GM12891 (cell line): ENCODE results near the gene TEKTIP1.
"Not testable (repeated sequence)": the region's sequence is repeated elsewhere in the genome, so short reads cannot be mapped to it uniquely, and the experiment has no call there.

Experiments
- DNase-seq: peaks from one replicate; pipeline ENCODE4 v3.0.0; 2011; ENCODE audit warnings: low spot score; ENCODE audit not compliant: insufficient read length
- FAIRE-seq: peaks from 2 replicates; lab custom pipeline; 2011; peaks lifted over from hg19 to GRCh38; lab: Jason Lieb, UNC
- PAX5 ChIP-seq: IDR thresholded peaks from 2 replicates; pipeline ENCODE4 v1.6.1; 2011; ENCODE audit warnings: low read length, moderate library complexity, mild to moderate bottlenecking; ENCODE audit not compliant: insufficient read depth, severe bottlenecking
- POLR2A ChIP-seq: IDR thresholded peaks from 2 replicates; pipeline ENCODE4 v1.6.1; 2011; ENCODE audit warnings: low read depth, low read length, control low read depth
- POLR2AphosphoS5 ChIP-seq: IDR thresholded peaks from 2 replicates; pipeline ENCODE4 v1.6.1; 2011; ENCODE audit warnings: low read depth, low read length, control low read depth
- POU2F2 ChIP-seq: IDR thresholded peaks from 2 replicates; pipeline ENCODE4 v1.6.1; 2011; ENCODE audit warnings: low read depth, mild to moderate bottlenecking, control low read depth, low read length, moderate library complexity
- SPI1 ChIP-seq: IDR thresholded peaks from 2 replicates; pipeline ENCODE4 v1.6.1; 2011; ENCODE audit warnings: low read depth, low read length, control low read depth
- TAF1 ChIP-seq: IDR thresholded peaks from 2 replicates; pipeline ENCODE4 v1.6.1; 2011; ENCODE audit warnings: low read depth, low read length, control low read depth

The TEKTIP1 gene

DNA sequence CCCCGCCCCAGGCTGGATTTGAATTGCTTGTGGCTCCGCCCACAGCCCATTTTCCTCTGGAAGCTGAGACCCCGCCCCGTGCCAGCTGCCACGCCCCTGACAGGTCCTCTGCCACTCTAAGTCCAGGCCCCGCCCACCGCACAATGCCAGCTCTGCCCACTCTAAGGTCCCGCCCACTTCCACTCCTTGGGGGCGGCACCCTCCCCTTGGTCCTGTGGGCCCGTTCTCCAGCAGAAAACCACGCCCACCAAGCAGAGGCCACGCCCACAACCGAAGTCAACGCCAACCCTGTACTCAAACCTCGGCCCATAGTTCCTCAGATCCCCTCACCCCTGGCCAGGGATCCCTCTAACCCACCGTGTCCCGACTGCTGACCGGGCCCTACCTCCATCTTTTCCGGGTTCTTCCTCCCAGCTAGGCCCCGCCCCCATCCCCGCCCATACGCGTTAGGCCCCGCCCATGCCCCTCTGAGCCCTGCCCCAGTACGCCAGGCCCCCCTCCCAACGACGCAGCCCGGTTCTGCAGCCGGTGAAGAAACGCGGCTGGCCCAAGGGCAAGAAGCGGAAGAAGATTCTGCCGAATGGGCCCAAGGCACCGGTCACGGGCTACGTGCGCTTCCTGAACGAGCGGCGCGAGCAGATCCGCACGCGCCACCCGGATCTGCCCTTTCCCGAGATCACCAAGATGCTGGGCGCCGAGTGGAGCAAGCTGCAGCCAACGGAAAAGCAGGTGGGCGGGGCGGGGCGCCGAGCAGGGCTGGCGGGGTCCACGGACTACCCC is 35.1 kb downstream of the TEKTIP1 start:
- no peak for TF ChIP-seq POU2F2
- TF ChIP-seq POLR2AphosphoS5, result no peak
- TF ChIP-seq POLR2A, result no peak
- no peak for TF ChIP-seq SPI1
- TF ChIP-seq TAF1, result no peak
- no peak for TF ChIP-seq PAX5
- DNase-seq (peak; percentile 87), FAIRE-seq (peak; percentile 97)

GRCh38 chr19:3575260-3575741 is 36.3 kb downstream of the TEKTIP1 start:
- FAIRE-seq, result no peak
- TF ChIP-seq POLR2A, result no peak
- no peak for TF ChIP-seq SPI1
- no peak for TF ChIP-seq POU2F2
- no peak for TF ChIP-seq POLR2AphosphoS5
- TF ChIP-seq TAF1, result no peak
- TF ChIP-seq PAX5, result no peak
- no peak for DNase-seq

GRCh38 chr19:3575949-3576673 is 37.1 kb downstream of the TEKTIP1 start:
- FAIRE-seq, result no peak
- TF ChIP-seq SPI1 (no peak), POU2F2 (no peak)
- DNase-seq, result no peak

GRCh38 chr19:3576696-3577443 is 37.9 kb downstream of the TEKTIP1 start:
- TF ChIP-seq SPI1, result no peak
- TF ChIP-seq POLR2A, result no peak
- no peak for TF ChIP-seq TAF1
- no peak for TF ChIP-seq POU2F2
- no peak for TF ChIP-seq POLR2AphosphoS5
- TF ChIP-seq PAX5, result no peak
- FAIRE-seq (no peak), DNase-seq (no peak)

- no peak for DNase-seq
- TF ChIP-seq POLR2AphosphoS5 (no peak), TAF1 (no peak), PAX5 (no peak), POU2F2 (no peak), POLR2A (no peak), SPI1 (no peak)
- no peak for FAIRE-seq
Measured at GRCh38 chr19:3577723-3578344, 38.9 kb downstream of the TEKTIP1 start.

GRCh38 chr19:3578390-3578789 is 39.4 kb downstream of the TEKTIP1 start:
- TF ChIP-seq PAX5, result no peak
- TF ChIP-seq POLR2A, result no peak
- TF ChIP-seq SPI1, result no peak
- TF ChIP-seq POU2F2, result no peak
- no peak for TF ChIP-seq TAF1
- FAIRE-seq (no peak), DNase-seq (no peak)

DNA sequence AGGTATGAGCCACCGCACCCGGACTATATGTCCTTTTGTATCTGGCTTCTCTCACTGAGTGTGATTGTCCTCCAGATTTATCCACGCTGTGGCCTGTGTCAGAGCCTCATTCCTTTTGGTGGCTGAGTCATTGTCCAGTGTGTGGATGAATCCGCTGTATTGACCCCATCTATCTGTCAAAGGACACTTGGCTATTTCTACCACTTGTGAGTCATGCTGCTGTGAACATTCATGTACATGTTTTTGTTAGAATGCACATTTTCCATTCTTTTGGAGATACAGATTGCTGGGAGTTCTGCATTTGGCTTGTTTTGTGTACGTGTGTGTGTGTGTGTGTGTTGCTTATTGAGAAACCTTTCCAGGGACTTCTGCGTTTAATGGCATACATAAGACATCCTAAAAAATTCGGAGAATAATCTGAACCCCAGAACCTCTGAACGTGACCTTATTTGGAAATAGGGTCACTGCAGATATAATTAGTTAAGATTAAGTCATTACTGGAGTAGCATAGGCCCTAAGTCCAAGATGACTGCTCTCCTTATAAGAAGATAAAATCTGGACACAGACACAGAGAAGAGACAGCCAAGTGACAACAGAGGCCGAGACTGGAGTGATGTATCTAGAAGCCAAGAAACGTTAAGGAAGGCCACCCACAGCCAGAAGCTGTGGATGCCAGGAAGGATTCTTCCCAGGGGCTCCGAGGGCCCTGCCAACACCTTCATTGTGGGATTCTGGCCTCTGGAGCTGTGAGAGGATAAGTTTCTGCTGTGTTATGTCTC is 41.4 kb downstream of the TEKTIP1 start:
- DNase-seq (no peak), FAIRE-seq (no peak)
- TF ChIP-seq TAF1, result no peak
- TF ChIP-seq POLR2A, result no peak
- TF ChIP-seq POU2F2, result no peak
- no peak for TF ChIP-seq SPI1
- no peak for TF ChIP-seq POLR2AphosphoS5
- no peak for TF ChIP-seq PAX5

DNA sequence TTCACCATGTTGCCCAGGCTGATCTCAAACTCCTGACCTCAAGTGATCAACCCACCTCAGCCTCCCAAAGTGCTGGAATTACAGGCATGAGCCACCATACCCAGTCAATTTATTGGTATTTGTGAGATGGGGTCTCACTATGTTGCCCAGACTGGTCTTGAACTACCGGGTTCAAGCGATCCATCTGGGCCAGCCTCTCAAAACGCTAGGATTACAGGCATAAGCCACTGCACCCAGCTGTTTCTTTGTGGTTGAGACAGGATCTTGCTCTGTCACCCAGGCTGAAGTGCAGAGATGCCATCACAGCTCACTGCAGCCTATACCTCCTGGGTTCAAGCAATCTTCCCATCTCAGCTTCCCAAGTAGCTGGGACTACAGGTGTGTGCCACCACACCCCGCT is 42.8 kb downstream of the TEKTIP1 start:
- DNase-seq, FAIRE-seq: not testable (repeated sequence)

GRCh38 chr19:3584036-3584802 is 45.2 kb downstream of the TEKTIP1 start:
- not testable (repeated sequence) for DNase-seq, FAIRE-seq
